22Rv1 (cell line): ENCODE results near the gene CYSRT1.

ENCODE experiments used
- H3K27ac ChIP-seq: fragments of 450-650 bp; 2 replicates; pipeline ENCODE4 v1.5.1; 2017
- CTCF ChIP-seq: fragments of 450-650 bp; IDR thresholded peaks from 2 replicates; pipeline ENCODE4 v1.5.1; 2017; ENCODE audit warnings: mild to moderate bottlenecking
- ZFX ChIP-seq: fragments of 450-650 bp; IDR thresholded peaks from 2 replicates; pipeline ENCODE4 v1.6.1; 2017; ENCODE audit warnings: antibody characterized with exemption, borderline replicate concordance

The CYSRT1 gene

GRCh38 chr9:137240318-137240840, 15.4 kb downstream of the CYSRT1 start:
- H3K27ac ChIP-seq: peak overlapping the region; percentile 97
- TF ChIP-seq CTCF: no peak; the same call in 1 of the 2 replicates
- TF ChIP-seq ZFX: no peak

- peak within 1 kb of the TSS; percentile 97 for H3K27ac ChIP-seq
- TF ChIP-seq CTCF: no peak
- no peak for TF ChIP-seq ZFX
Measured at GRCh38 chr9:137240841-137241489, 16.0 kb downstream of the CYSRT1 start, which contains the start of gene TUBB4B. TUBB4B (plus strand) TSS chr9:137241287; CDS start chr9:137241361, 74 bp downstream.

- TF ChIP-seq CTCF (no peak), ZFX (no peak)
- peak overlapping the region; percentile 97 for H3K27ac ChIP-seq
Measured at GRCh38 chr9:137241490-137242268, 16.7 kb downstream of the CYSRT1 start.

- H3K27ac ChIP-seq: peak overlapping the region; percentile 97
- TF ChIP-seq ZFX: no peak
- no peak for TF ChIP-seq CTCF
Measured at GRCh38 chr9:137242269-137243203, 17.6 kb downstream of the CYSRT1 start.

GRCh38 chr9:137243266-137243625, 18.3 kb downstream of the CYSRT1 start:
- peak overlapping the region; percentile 97 for H3K27ac ChIP-seq

GRCh38 chr9:137243626-137244485, 18.9 kb downstream of the CYSRT1 start:
- TF ChIP-seq CTCF (no peak), ZFX (no peak)
- H3K27ac ChIP-seq: peak overlapping the region; percentile 97
